DMS53 treated with DMSO at 0.1 percent for 48 hours (cell line): ENCODE measurements around the gene DNASE1.
A peak's percentile ranks its signal among the peaks of the same experiment; 100 is the strongest.
"Not testable (repeated sequence)": the region's sequence is repeated elsewhere in the genome, so short reads cannot be mapped to it uniquely, and the experiment has no call there.

Experiments used
- DNase-seq: peaks from one replicate; lab custom pipeline; 2025; ENCODE audit not compliant: unreplicated experiment; lab: John Stamatoyannopoulos, UW

DNASE1 gene

GRCh38 chr16:3654249-3654991, at the start of gene DNASE1:
Gene DNASE1 (plus strand): TSS chr16:3654691. CDS start chr16:3655374, 683 bp downstream.
- peak; percentile 18 for DNase-seq

GRCh38 chr16:3606441-3606840, 48.0 kb upstream of the DNASE1 start:
- DNase-seq: no peak

GRCh38 chr16:3607161-3607560, 47.3 kb upstream of the DNASE1 start:
- DNase-seq: no peak

GRCh38 chr16:3607634-3608033, 46.9 kb upstream of the DNASE1 start:
- DNase-seq: no peak

- no peak for DNase-seq
Observed at GRCh38 chr16:3608069-3608468, 46.4 kb upstream of the DNASE1 start.

- DNase-seq: not testable (repeated sequence)
Observed at GRCh38 chr16:3608976-3609375, 45.5 kb upstream of the DNASE1 start.

- no peak for DNase-seq
Observed at GRCh38 chr16:3609895-3610697, 44.4 kb upstream of the DNASE1 start.

- DNase-seq: no peak
Observed at GRCh38 chr16:3610698-3611145, 43.8 kb upstream of the DNASE1 start.

GRCh38 chr16:3611146-3611975, 43.1 kb upstream of the DNASE1 start, which contains the start of gene SLX4:
Gene SLX4 (minus strand): TSS chr16:3611606. CDS start chr16:3608964, 2,642 bp downstream.
- peak; percentile 77 for DNase-seq

GRCh38 chr16:3612510-3613466, 41.7 kb upstream of the DNASE1 start:
- DNase-seq: no peak

- DNase-seq: peak; percentile 5
Observed at GRCh38 chr16:3618769-3619141, 35.7 kb upstream of the DNASE1 start.

GRCh38 chr16:3623642-3624041, 30.8 kb upstream of the DNASE1 start:
- no peak for DNase-seq

- DNase-seq: no peak
Observed at GRCh38 chr16:3625331-3625730, 29.2 kb upstream of the DNASE1 start.

GRCh38 chr16:3625911-3626732, 28.4 kb upstream of the DNASE1 start:
- peak; percentile 34 for DNase-seq

- no peak for DNase-seq
Observed at GRCh38 chr16:3637371-3637923, 17.0 kb upstream of the DNASE1 start.

GRCh38 chr16:3638916-3639644, 15.4 kb upstream of the DNASE1 start:
- no peak for DNase-seq

- no peak for DNase-seq
Observed at GRCh38 chr16:3640207-3640606, 14.3 kb upstream of the DNASE1 start.
